Psoas muscle (tissue), 8 donors: Measurements from ENCODE around the gene GRID2. TPM values are rescaled to one million over a fixed set of nuclear protein-coding genes. Genes with fewer than 3 reads are reported as not detected.
A peak's percentile ranks its signal among the peaks of the same experiment; 100 is the strongest.

Source experiments
- ATAC-seq, 4 donors: fragments of 200-7000 bp; cut with Tn5 transposase; one replicate each; pipeline ENCODE4 v1.9.1; 2020; ENCODE audit warnings: moderate library complexity in 3 of 4, mild to moderate bottlenecking in 2 of 4
- DNase-seq, 2 donors: peaks; one replicate each; pipeline ENCODE4 v3.0.0-alpha.2; 2020
- H3K27ac ChIP-seq: fragments of 200-600 bp; one replicate; pipeline ENCODE4 v1.8.0; 2022
- H3K27me3 ChIP-seq, 3 donors: fragments of 200-600 bp in 1 of 3; one replicate each; pipeline versions ENCODE4 v1.6.1 to v1.8.0; 2013 to 2022; ENCODE audit warnings: low read length in 2 of 3, mild to moderate bottlenecking in 2 of 3, moderate library complexity in 1 of 3; ENCODE audit not compliant: insufficient read depth in 3 of 3
- H3K36me3 ChIP-seq, 2 donors: fragments of 200-600 bp in 1 of 2; one replicate each; pipeline versions ENCODE4 v1.6.1 to v1.8.0; 2013 to 2022; ENCODE audit warnings: low read depth in 1 of 2, mild to moderate bottlenecking in 1 of 2, moderate library complexity in 1 of 2; ENCODE audit not compliant: insufficient read depth in 1 of 2
- H3K4me1 ChIP-seq: fragments of 200-600 bp; one replicate; pipeline ENCODE4 v1.8.0; 2022
- H3K4me3 ChIP-seq: fragments of 200-600 bp; one replicate; pipeline ENCODE4 v1.8.0; 2022; ENCODE audit warnings: mild to moderate bottlenecking
- H3K9me3 ChIP-seq: fragments of 200-600 bp; one replicate; pipeline ENCODE4 v1.8.0; 2022
- WGBS, 3 donors: extraction: QIAGEN DNeasy Blood & Tissue Kit; methylation state at CpG; one replicate each; pipeline versions ENCODE4 v1.1.6 to v1.1.7; 2013; 5-methylcytosine and 5-hydroxymethylcytosine counted together
- intact Hi-C, 2 donors: fragments of 100-400 bp; cut with DNase I; formaldehyde crosslinking; loops; one replicate each; pipeline versions ENCODE4 v1.11.0 to v1.14.2; 2022
- polyA plus RNA-seq, 3 donors: library from polyadenylated mRNA; stranded (reverse); fragments of 200-250 nt; gene quantifications; one replicate each; pipeline ENCODE4 v1.2.3, GENCODE V29; 2013
- total RNA-seq, 4 donors: library from RNA; stranded (reverse); fragmentation: NEBNext Ultra II Directional in 2 of 4; extraction: Animal tissue kit (Norgen Biotek cat#: 25700) in 2 of 4; gene quantifications; one replicate each; pipeline versions ENCODE4 v1.2.1 to v1.2.4, GENCODE V29; 2021 to 2023
- TF ChIP-seq, protein P1 (sequence below): fragments of 200-600 bp; IDR thresholded peaks from one replicate; pipeline ENCODE4 v1.8.0; 2022; ENCODE audit warnings: antibody characterized with exemption
- donor health status: healthy with polysubstance abuse.
- donor health status: DM: no; HTN: no; CAD: no; lungs with moderate emphysema.
- donor health status: Bipolar disorder and iron deficiency.
- donor health status: healthy.
- donor health status: DM: yes; HTN: yes; CAD: no.
- donor health status: DM: no; HTN: no; CAD: no.
- donor health status: DM: no; HTN: no; CAD: no.
- donor health status: DM: yes; HTN: yes; CAD: no.

Gene GRID2
- total and polyA plus RNA-seq, 7 donors: not detected

DNA sequence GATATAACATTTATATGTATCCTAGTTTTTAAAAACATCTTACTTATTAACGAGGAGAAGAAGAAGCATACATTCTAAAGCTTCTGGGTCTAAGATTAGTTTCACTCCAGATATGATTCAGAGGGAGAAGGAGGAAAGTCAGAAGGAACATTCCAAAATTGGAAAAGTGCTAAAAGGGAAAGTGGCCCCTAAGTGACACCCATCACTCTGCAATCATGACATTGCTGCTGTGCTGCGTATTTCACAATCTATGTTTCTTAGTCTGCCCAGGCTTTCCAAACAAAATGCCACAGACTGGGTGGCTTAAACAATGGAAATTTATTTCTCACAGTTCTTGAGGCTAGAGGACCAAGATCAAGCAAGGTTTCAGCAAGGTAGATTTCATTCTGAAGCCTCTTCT lies 1452.3 kb downstream of the GRID2 start:
- Histone ChIP-seq H3K27ac (no peak overlapping the region), H3K36me3 (no peaks in the 10 kb centered on the region), H3K4me3 (no peak overlapping the region), H3K9me3 (no peaks in the 10 kb centered on the region), H3K4me1 (no peaks in the 10 kb centered on the region), H3K27me3 (no peaks in the 10 kb centered on the region)
- ATAC-seq (no peak), DNase-seq (no peak)
- intact Hi-C loops: no loop called here
- 86 to 88% (median 88%) methylated on average over 2 of the region's 2 CpGs for WGBS, 3 donors
- TF ChIP-seq, protein P1, sequence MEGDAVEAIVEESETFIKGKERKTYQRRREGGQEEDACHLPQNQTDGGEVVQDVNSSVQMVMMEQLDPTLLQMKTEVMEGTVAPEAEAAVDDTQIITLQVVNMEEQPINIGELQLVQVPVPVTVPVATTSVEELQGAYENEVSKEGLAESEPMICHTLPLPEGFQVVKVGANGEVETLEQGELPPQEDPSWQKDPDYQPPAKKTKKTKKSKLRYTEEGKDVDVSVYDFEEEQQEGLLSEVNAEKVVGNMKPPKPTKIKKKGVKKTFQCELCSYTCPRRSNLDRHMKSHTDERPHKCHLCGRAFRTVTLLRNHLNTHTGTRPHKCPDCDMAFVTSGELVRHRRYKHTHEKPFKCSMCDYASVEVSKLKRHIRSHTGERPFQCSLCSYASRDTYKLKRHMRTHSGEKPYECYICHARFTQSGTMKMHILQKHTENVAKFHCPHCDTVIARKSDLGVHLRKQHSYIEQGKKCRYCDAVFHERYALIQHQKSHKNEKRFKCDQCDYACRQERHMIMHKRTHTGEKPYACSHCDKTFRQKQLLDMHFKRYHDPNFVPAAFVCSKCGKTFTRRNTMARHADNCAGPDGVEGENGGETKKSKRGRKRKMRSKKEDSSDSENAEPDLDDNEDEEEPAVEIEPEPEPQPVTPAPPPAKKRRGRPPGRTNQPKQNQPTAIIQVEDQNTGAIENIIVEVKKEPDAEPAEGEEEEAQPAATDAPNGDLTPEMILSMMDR: no peak

DNA sequence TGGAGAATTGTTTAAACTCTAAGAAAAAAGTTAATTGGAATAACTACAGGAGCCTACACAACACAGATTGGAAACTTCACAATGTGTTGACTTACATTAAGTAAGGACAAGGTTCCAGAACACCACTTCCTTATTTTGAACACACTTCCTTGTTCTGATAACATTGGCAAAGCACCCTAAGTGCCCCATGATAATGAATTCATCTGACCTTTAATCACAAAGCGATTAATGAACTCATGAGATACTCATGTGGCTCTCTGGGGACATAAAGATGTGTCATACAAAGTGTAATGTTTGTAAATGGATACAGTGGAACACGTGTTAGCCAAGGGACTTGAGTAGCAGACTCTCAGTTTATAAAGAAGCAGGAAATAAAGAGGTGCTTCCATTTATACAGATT lies 1455.7 kb downstream of the GRID2 start:
- Histone ChIP-seq H3K9me3 (no peaks in the 10 kb centered on the region), H3K27me3 (no peaks in the 10 kb centered on the region), H3K27ac (no peak overlapping the region), H3K36me3 (no peaks in the 10 kb centered on the region), H3K4me3 (no peak overlapping the region), H3K4me1 (no peaks in the 10 kb centered on the region)
- DNase-seq (no peak), ATAC-seq (no peak)
- TF ChIP-seq, protein P1: no peak
- WGBS, 3 donors: 28 to 39% (median 35%) methylated on average over 2 of the region's 2 CpGs
- intact Hi-C loops: no loop called here

DNA sequence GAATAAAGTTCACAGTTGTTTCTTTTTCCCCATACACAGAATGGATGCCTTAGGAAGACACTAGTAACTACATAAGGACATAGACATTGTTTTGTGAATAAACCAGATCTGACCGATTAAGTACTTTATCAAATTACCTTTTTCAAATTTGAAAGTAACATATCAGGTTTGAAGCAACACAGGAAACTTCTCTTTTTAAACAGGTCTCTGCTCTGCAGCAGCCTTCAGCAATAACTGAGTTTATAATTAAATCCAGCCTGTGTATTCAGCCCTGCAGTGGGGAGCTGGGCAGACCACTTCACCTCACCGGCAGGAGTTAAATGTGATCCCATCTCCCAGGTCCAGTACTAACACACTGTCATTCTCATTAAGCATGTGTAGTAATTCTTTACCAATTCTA lies 1456.5 kb downstream of the GRID2 start:
- no peak for ATAC-seq
- Histone ChIP-seq H3K9me3 (no peaks in the 10 kb centered on the region), H3K4me1 (no peaks in the 10 kb centered on the region), H3K36me3 (no peaks in the 10 kb centered on the region), H3K27me3 (no peaks in the 10 kb centered on the region), H3K4me3 (no peak overlapping the region), H3K27ac (no peak overlapping the region)
- intact Hi-C loops: no loop called here
- TF ChIP-seq, protein P1: no peak
- WGBS, 3 donors: 62 to 74% (median 72%) methylated on average over 2 of the region's 2 CpGs
- DNase-seq: no peak

DNA sequence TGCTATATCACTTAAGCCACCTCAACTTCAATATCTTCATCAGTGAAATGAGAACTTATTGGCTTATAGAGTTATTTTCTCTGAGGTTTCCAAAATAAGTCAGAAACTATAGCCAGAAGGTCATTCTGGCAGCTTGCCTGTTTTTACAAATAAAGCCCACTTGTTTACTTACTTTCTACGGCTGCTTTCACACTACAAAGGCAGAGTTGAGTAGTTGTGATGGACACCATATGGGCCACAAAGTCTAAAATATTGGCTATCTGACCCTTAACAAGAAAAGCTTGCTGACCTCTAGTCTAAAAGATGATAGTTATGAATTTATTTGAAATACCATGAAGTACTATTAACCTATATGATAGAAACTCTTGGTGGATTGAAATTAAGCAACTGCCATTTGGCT lies 1457.5 kb downstream of the GRID2 start:
- WGBS, 3 donors: 24 to 45% (median 29%) methylated on average over 1 of the region's 1 CpG
- H3K4me3 ChIP-seq: no peak overlapping the region
- ATAC-seq (no peak), DNase-seq (no peak)
- no peaks in the 10 kb centered on the region for H3K9me3 ChIP-seq
- no peaks in the 10 kb centered on the region for H3K36me3 ChIP-seq
- H3K4me1 ChIP-seq: no peaks in the 10 kb centered on the region
- no peak overlapping the region for H3K27ac ChIP-seq
- no peaks in the 10 kb centered on the region for H3K27me3 ChIP-seq
- intact Hi-C loops: no loop called here
- TF ChIP-seq, protein P1: no peak

DNA sequence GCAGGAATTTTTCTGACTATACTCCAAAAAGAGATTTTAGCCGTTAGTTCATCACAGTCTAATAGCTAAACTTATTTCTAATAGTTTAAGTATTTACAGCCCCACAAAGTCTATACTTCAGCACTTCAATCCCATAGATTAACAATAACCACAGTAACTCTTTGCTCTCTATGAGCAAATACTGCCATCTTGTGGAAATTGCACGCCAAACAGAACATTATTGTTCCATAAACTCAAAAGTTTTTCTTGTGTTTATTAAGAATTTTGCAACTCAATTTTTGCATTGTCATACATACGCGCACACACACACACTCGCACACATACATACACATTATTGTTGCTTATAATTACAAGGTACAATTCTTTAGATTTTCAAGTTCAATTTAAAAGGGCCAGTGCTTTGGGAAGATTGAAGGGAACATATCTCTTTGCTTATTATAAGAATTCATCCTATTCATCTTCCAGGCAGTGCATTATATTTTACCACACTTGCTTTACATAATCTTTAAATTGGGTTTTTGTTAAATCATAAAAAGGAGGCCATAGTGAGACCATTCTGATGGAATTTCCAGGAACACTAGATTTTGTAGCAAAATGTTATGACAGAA lies 1461.0 kb downstream of the GRID2 start:
- 2 to 6% (median 5%) methylated on average over 5 of the region's 5 CpGs for WGBS, 3 donors
- ATAC-seq: no peak
- TF ChIP-seq, protein P1: peak; percentile 68

More for the DNA sequence above, 1461.0 kb downstream of the GRID2 start:
- no peaks in the 10 kb centered on the region for H3K9me3 ChIP-seq
- no peaks in the 10 kb centered on the region for H3K27me3 ChIP-seq
- intact Hi-C loops: no loop called here
- H3K4me3 ChIP-seq: no peak overlapping the region
- no peak overlapping the region for H3K27ac ChIP-seq
- no peaks in the 10 kb centered on the region for H3K4me1 ChIP-seq
- DNase-seq: no peak
- H3K36me3 ChIP-seq: no peaks in the 10 kb centered on the region
